Activated CD4-positive, alpha-beta T cell treated with anti-CD3 and anti-CD28 coated beads, Interleukin-10, Interleukin-2, amounts not matched to agents 100 ng/mL and 50 ng/mL, durations not matched to agents 16 hours and 8 hours (primary cell): ENCODE measurements around the gene GPAM.
A peak's percentile ranks its signal among the peaks of the same experiment; 100 is the strongest.
"Not testable (repeated sequence)": the region's sequence is repeated elsewhere in the genome, so short reads cannot be mapped to it uniquely, and the experiment has no call there.

Experiments
- DNase-seq: peaks from one replicate; pipeline ENCODE4 v3.0.0-alpha.2; 2020

GPAM gene

GRCh38 chr10:112183329-112184051, at the start of gene GPAM:
TSS of gene GPAM (minus strand) at chr10:112183765. CDS start at chr10:112181784, 1,981 bp downstream.
- DNase-seq = peak; percentile 97

- no peak for DNase-seq
Observed at GRCh38 chr10:112232670-112233069, 49.1 kb upstream of the GPAM start.

- no peak for DNase-seq
Observed at GRCh38 chr10:112231602-112232400, 48.2 kb upstream of the GPAM start.

- no peak for DNase-seq
Observed at GRCh38 chr10:112230325-112230988, 46.9 kb upstream of the GPAM start.

GRCh38 chr10:112229901-112230300, 46.3 kb upstream of the GPAM start:
- DNase-seq = no peak

- DNase-seq = no peak
Observed at GRCh38 chr10:112229096-112229495, 45.5 kb upstream of the GPAM start.

- not testable (repeated sequence) for DNase-seq
Observed at GRCh38 chr10:112228366-112229088, 45.0 kb upstream of the GPAM start.

GRCh38 chr10:112227331-112227987, 43.9 kb upstream of the GPAM start:
- no peak for DNase-seq

- no peak for DNase-seq
Observed at GRCh38 chr10:112226439-112227248, 43.1 kb upstream of the GPAM start.

- DNase-seq = no peak
Observed at GRCh38 chr10:112225771-112226438, 42.3 kb upstream of the GPAM start.

GRCh38 chr10:112224933-112225529, 41.5 kb upstream of the GPAM start:
- DNase-seq = no peak

- DNase-seq = no peak
Observed at GRCh38 chr10:112223725-112224124, 40.2 kb upstream of the GPAM start.

GRCh38 chr10:112222799-112223198, 39.2 kb upstream of the GPAM start:
- no peak for DNase-seq

- DNase-seq = no peak
Observed at GRCh38 chr10:112221545-112221944, 38.0 kb upstream of the GPAM start.

- DNase-seq = no peak
Observed at GRCh38 chr10:112218960-112219359, 35.4 kb upstream of the GPAM start.

GRCh38 chr10:112218036-112218390, 34.4 kb upstream of the GPAM start:
- DNase-seq = no peak

GRCh38 chr10:112217386-112218035, 33.9 kb upstream of the GPAM start:
- no peak for DNase-seq

- no peak for DNase-seq
Observed at GRCh38 chr10:112216966-112217365, 33.4 kb upstream of the GPAM start.

- no peak for DNase-seq
Observed at GRCh38 chr10:112216151-112216550, 32.6 kb upstream of the GPAM start.

- no peak for DNase-seq
Observed at GRCh38 chr10:112215342-112215774, 31.8 kb upstream of the GPAM start.
